ENCODE data around the gene LIMS2. TPM values are rescaled to one million over a fixed set of nuclear protein-coding genes. Genes with fewer than 3 reads are reported as not detected.

Gene LIMS2
- total and polyA plus RNA-seq, 2 experiments from 2014 or later = 1.6 to 3.5 TPM

GRCh38 chr2:127665267-127665893, 9.9 kb downstream of the LIMS2 start:
- Mint-ChIP-seq H3K36me3 (ENCODE audit: low read depth) (no peaks in the 10 kb centered on the region), H3K27ac (no peak overlapping the region), H3K4me1 (peaks cover 4% of the 10 kb centered on the region; the same call in 2 of the 3 replicates), H3K9me3 (no peaks in the 10 kb centered on the region; the same call in 2 of the 3 replicates), H3K4me3 (no peak overlapping the region; the same call in 2 of the 3 replicates), H3K27me3 (ENCODE audit: insufficient read depth, low read depth, poor library complexity) (peaks cover 27% of the 10 kb centered on the region)
- H3K27me3 ChIP-seq (ENCODE audit: insufficient read depth) = peaks cover 38% of the 10 kb centered on the region
- H3K4me2 ChIP-seq = no peak overlapping the region
- no peak for TF ChIP-seq REST (IDR thresholded peaks at IDR 0.05; ENCODE audit: unreplicated experiment)
- TF ChIP-seq CREB1 (CRISPR knock-in tag; IDR thresholded peaks at IDR 0.05; ENCODE audit: low read depth) = no peak
- TF ChIP-seq ZNF462 (CRISPR knock-in tag; IDR thresholded peaks at IDR 0.05) = no peak
- no peak for TF ChIP-seq POLR2AphosphoS5 (IDR thresholded peaks at IDR 0.05; ENCODE audit: low read depth)
- no peak for TF ChIP-seq ZNF331 (CRISPR knock-in tag; IDR thresholded peaks at IDR 0.05; ENCODE audit: low read depth)
- no peak for TF ChIP-seq ZNF114 (CRISPR knock-in tag; IDR thresholded peaks at IDR 0.05)
- TF ChIP-seq JUNB (IDR thresholded peaks at IDR 0.05; ENCODE audit: unreplicated experiment) = no peak
- TF ChIP-seq EZH2 (IDR thresholded peaks at IDR 0.05; ENCODE audit: low read depth, unreplicated experiment) = no peak
- TF ChIP-seq STAT1 (IDR thresholded peaks at IDR 0.05; ENCODE audit: unreplicated experiment) = no peak
- TF ChIP-seq ETS1 (IDR thresholded peaks at IDR 0.05) = no peak
- no peak for TF ChIP-seq EZH2phosphoT487 (IDR thresholded peaks at IDR 0.05; ENCODE audit: unreplicated experiment)
- TF ChIP-seq NANOG (IDR thresholded peaks at IDR 0.05; ENCODE audit: borderline replicate concordance) = no peak
- TF ChIP-seq CTCF (conservative IDR thresholded peaks at IDR 0.05; ENCODE audit: low read depth in 2 of 2) = no peak
- no peaks in the 10 kb centered on the region for H3K9me2 ChIP-seq (ENCODE audit: insufficient read depth)
- H2AFZ ChIP-seq = no peak overlapping the region
- DNase-seq (ENCODE audit: low spot score) (no peak), ATAC-seq (no peak)
- H3K27ac ChIP-seq (ENCODE audit: low read depth) = no peak overlapping the region
- no peaks in the 10 kb centered on the region for H4K20me1 ChIP-seq (replicated peaks; ENCODE audit: insufficient read depth)
- H3K36me3 ChIP-seq (ENCODE audit: insufficient read depth) = no peaks in the 10 kb centered on the region
- H3F3A ChIP-seq (replicated peaks; ENCODE audit: low read depth) = no peaks in the 10 kb centered on the region
- no peak overlapping the region for H3K4me3 ChIP-seq
- no peaks in the 10 kb centered on the region for H3K79me2 ChIP-seq (replicated peaks; ENCODE audit: insufficient read depth)
- no peaks in the 10 kb centered on the region for H3K4me1 ChIP-seq (ENCODE audit: insufficient read depth)
